Measurements from ENCODE around the gene ERMAP. TPM values are rescaled to one million over a fixed set of nuclear protein-coding genes. Genes with fewer than 3 reads are reported as not detected.
A peak's percentile ranks its signal among the peaks of the same experiment; 100 is the strongest.
"Not testable (repeated sequence)": the region's sequence is repeated elsewhere in the genome, so short reads cannot be mapped to it uniquely, and the experiment has no call there.

Gene ERMAP
- total RNA-seq, 1 donor from 2014 or later = 10.3 TPM

DNA sequence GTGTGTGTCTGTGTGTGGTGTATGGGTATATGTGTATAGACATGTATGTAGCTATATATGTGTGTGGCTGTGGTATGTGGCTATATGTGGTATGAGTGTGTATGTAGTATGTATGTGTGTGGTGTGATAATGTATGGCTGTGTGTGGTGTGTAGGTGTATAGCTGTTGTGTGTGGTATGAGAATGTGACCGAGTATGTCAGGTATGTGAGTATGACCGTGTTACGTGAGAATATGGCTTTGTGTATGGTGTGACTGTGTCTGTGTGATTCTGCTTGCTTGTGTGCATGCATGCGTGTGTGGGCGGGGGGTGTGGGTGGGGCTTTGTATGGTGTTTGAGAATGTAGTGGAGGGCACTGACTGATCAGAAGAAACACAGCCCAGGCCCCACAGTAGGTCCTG lies 33.0 kb downstream of the ERMAP start:
- H3K4me3 Mint-ChIP-seq = peak overlapping the region; percentile 2
- peaks cover 53% of the 10 kb centered on the region for H3K36me3 Mint-ChIP-seq
- DNase-seq (ENCODE audit: extremely low spot score, unreplicated experiment) = no peak
- H3K4me1 Mint-ChIP-seq (ENCODE audit: unreplicated experiment) = peaks cover 24% of the 10 kb centered on the region
- H3K27me3 Mint-ChIP-seq = no peaks in the 10 kb centered on the region
- H3K9me3 Mint-ChIP-seq = peaks cover 13% of the 10 kb centered on the region
- no peak overlapping the region for H3K27ac Mint-ChIP-seq
- TF ChIP-seq, protein P1, sequence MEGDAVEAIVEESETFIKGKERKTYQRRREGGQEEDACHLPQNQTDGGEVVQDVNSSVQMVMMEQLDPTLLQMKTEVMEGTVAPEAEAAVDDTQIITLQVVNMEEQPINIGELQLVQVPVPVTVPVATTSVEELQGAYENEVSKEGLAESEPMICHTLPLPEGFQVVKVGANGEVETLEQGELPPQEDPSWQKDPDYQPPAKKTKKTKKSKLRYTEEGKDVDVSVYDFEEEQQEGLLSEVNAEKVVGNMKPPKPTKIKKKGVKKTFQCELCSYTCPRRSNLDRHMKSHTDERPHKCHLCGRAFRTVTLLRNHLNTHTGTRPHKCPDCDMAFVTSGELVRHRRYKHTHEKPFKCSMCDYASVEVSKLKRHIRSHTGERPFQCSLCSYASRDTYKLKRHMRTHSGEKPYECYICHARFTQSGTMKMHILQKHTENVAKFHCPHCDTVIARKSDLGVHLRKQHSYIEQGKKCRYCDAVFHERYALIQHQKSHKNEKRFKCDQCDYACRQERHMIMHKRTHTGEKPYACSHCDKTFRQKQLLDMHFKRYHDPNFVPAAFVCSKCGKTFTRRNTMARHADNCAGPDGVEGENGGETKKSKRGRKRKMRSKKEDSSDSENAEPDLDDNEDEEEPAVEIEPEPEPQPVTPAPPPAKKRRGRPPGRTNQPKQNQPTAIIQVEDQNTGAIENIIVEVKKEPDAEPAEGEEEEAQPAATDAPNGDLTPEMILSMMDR (conservative IDR thresholded peaks at IDR 0.05) = no peak

DNA sequence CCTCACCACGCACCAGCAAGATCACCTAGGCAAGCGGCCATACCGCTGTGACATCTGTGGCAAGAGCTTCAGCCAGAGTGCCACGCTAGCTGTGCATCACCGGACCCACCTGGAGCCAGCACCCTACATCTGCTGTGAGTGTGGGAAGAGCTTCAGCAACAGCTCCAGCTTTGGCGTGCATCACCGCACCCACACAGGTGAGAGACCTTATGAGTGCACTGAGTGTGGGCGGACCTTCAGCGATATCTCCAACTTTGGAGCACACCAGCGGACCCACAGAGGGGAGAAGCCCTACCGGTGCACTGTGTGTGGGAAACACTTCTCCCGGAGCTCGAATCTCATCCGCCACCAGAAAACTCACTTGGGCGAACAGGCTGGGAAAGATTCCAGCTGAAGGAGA lies 34.5 kb downstream of the ERMAP start:
- no peak overlapping the region for H3K27ac Mint-ChIP-seq
- H3K4me1 Mint-ChIP-seq (ENCODE audit: unreplicated experiment) = peaks cover 18% of the 10 kb centered on the region
- no peak overlapping the region for H3K4me3 Mint-ChIP-seq
- peaks cover 18% of the 10 kb centered on the region for H3K9me3 Mint-ChIP-seq
- H3K27me3 Mint-ChIP-seq = no peaks in the 10 kb centered on the region
- H3K36me3 Mint-ChIP-seq = peaks cover 62% of the 10 kb centered on the region
- no peak for DNase-seq (ENCODE audit: extremely low spot score, unreplicated experiment)
- TF ChIP-seq, protein P1 (conservative IDR thresholded peaks at IDR 0.05) = no peak

DNA sequence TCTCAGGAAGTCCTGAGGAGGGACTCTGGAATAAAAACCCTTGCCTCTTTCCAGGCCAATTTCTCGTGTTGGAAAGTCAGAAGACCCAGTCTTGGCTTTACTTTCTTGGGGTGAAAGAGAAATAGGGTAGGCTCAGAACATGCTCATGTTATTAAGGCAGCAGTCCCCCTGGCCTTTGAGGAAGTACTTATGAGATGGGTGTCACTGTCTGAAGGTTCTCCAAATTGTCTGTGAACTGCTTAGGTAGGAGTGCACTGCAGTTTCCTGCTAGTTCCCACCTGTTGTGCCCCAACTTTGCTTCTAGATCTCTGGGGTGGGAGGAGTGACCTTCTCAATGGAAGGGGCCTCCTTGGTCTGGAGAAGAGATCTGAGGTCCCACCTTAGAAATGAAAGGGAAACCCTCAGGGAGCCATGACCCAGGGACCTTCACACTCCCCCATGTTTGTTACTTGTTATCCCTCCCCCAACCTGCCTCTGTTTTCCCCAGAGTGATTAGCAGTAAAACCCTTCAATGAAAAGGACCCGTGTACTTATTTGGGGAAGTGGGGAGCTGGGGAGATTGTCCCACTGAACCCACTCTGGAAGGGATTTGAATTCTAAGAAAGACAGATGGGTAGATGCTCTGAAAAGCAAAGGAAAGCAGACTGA lies 35.2 kb downstream of the ERMAP start:
- Mint-ChIP-seq H3K9me3 (peaks cover 18% of the 10 kb centered on the region), H3K4me3 (no peak overlapping the region), H3K36me3 (peaks cover 66% of the 10 kb centered on the region)

DNA sequence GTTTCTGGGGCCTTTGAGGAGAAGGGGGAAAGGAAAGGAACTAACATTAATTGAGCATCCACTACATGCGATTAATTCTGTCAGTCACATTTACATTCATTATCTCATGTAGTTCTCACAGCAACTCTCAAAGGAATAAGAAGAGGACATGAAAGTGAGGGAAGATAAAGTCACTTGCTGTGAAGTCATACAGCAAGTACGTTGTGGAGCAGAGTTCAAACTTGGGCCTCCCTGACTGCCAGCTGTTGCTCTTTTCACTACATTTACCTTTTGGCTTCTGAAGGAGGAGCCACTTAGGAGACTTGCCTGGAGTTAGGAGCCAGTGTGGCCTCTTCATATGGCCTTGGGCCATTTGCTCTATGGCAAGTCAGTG lies 35.7 kb downstream of the ERMAP start:
- H3K27me3 Mint-ChIP-seq = no peaks in the 10 kb centered on the region
- H3K36me3 Mint-ChIP-seq = peaks cover 70% of the 10 kb centered on the region
- TF ChIP-seq, protein P1 (conservative IDR thresholded peaks at IDR 0.05) = no peak
- peaks cover 11% of the 10 kb centered on the region for H3K4me1 Mint-ChIP-seq (ENCODE audit: unreplicated experiment)
- no peak overlapping the region for H3K27ac Mint-ChIP-seq
- no peak for DNase-seq (ENCODE audit: extremely low spot score, unreplicated experiment)
- peaks cover 22% of the 10 kb centered on the region for H3K9me3 Mint-ChIP-seq
- H3K4me3 Mint-ChIP-seq = no peak overlapping the region

More for the DNA sequence above, 35.2 kb downstream of the ERMAP start:
- no peaks in the 10 kb centered on the region for H3K27me3 Mint-ChIP-seq
- DNase-seq (ENCODE audit: extremely low spot score, unreplicated experiment) = no peak
- TF ChIP-seq, protein P1 (conservative IDR thresholded peaks at IDR 0.05) = no peak
- H3K27ac Mint-ChIP-seq = no peak overlapping the region
- peaks cover 16% of the 10 kb centered on the region for H3K4me1 Mint-ChIP-seq (ENCODE audit: unreplicated experiment)

DNA sequence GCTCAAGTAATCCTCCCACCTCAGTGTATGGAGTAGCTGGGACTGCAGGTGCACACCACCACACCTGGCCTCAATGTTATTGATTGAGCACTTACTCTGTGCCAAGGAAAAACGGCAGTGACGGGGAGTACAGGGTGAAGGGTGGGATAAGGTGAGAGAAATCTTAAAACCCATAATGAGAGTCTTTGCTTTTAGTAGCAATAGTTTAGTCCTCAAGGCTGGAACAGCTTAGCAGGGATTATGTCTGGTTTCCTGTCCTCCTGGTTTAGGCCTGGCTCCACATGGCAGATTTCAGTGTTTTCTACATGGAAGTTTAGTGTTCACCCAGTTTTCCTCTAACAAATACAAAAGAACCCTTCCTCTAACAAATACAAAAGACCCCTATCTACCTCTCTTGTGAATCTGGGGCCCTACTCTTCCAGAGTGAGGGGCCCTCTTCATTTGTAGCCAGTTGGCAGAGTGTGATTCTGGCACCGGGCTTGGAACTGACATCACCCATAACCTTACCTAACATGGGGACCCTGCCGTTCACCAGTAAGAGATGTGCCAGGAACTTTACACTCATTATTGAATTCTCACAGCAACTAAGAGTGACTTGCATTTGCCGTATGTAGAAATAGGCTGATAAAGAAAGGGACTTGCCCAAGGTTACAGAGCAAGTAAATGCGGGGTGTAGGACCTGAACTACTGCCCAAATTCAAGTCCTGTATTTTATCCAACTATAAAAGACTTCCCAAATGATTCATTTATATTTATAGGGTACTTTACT lies 36.4 kb downstream of the ERMAP start:
- Mint-ChIP-seq H3K27ac (no peak overlapping the region), H3K4me3 (no peak overlapping the region), H3K36me3 (peaks cover 77% of the 10 kb centered on the region), H3K4me1 (ENCODE audit: unreplicated experiment) (peaks cover 4% of the 10 kb centered on the region), H3K9me3 (peaks cover 29% of the 10 kb centered on the region), H3K27me3 (no peaks in the 10 kb centered on the region)
- TF ChIP-seq, protein P1 (conservative IDR thresholded peaks at IDR 0.05) = no peak
- no peak for DNase-seq (ENCODE audit: extremely low spot score, unreplicated experiment)

DNA sequence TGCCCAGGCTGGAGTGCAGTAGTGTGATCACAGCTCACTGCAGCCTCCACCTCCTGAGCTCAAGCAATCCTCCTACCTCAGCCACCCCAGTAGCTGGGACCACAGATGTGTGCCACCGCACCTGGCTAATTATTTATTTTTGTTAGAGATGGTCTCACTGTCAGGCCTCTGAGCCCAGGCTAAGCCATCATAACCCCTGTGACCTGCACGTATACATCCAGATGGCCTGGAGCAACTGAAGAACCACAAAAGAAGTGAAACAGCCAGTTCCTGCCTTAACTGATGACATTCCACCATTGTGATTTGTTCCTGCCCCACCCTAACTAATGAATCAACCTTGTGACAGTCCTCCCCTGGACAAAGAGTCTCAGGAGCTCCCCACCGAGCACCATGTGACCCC lies 39.6 kb downstream of the ERMAP start:
- not testable (repeated sequence) for H3K4me1 Mint-ChIP-seq (ENCODE audit: unreplicated experiment); H3K27ac Mint-ChIP-seq; DNase-seq (ENCODE audit: extremely low spot score, unreplicated experiment); H3K27me3 Mint-ChIP-seq; H3K4me3 Mint-ChIP-seq
- Mint-ChIP-seq H3K36me3 (peaks cover 52% of the 10 kb centered on the region), H3K9me3 (peaks cover 33% of the 10 kb centered on the region)

DNA sequence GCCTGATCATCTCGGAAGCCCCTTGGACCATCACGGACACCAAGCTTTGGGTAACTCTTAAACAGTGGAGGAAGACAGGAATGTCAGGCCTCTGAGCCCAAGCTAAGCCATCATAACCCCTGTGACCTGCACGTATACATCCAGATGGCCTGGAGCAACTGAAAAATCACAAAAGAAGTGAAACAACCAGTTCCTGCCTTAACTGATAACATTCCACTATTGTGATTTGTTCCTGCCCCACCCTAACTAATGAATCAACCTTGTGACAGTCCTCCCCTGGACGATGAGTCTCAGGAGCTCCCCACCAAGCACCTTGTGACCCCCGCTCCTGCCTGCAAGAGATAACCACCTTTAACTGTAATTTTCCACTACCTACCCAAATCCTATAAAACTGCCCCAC lies 42.4 kb downstream of the ERMAP start:
- not testable (repeated sequence) for DNase-seq (ENCODE audit: extremely low spot score, unreplicated experiment); H3K27ac Mint-ChIP-seq; H3K4me1 Mint-ChIP-seq (ENCODE audit: unreplicated experiment); H3K27me3 Mint-ChIP-seq
- peaks cover 33% of the 10 kb centered on the region for H3K9me3 Mint-ChIP-seq
- peaks cover 30% of the 10 kb centered on the region for H3K36me3 Mint-ChIP-seq
- peak overlapping the region; percentile 6 for H3K4me3 Mint-ChIP-seq
